ENCODE results near the gene RGS8.
"Not testable (repeated sequence)": the region's sequence is repeated elsewhere in the genome, so short reads cannot be mapped to it uniquely, and the experiment has no call there.

Gene RGS8

GRCh38 chr1:182702826-182703524 is 18.6 kb upstream of the RGS8 start:
- no peak for DNase-seq (ENCODE audit: low spot score)

DNA sequence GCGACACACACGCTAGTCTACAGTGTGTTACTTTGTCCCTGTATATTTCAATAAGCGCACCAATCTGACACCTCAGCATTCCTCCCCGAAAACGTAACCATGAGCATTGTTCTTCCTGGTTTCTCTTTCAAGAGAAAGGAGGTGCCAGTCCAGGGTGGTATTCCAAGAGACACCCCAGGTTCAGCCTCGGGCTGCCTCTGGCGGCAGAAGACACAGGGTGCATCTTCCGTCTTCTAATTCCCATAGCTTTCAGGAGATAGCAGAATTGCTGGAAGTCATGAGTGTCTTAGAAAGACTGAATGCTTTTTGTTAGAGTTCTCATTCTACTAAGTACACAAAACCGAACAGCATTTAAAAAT is 15.9 kb upstream of the RGS8 start:
- DNase-seq (ENCODE audit: low spot score) = no peak

DNA sequence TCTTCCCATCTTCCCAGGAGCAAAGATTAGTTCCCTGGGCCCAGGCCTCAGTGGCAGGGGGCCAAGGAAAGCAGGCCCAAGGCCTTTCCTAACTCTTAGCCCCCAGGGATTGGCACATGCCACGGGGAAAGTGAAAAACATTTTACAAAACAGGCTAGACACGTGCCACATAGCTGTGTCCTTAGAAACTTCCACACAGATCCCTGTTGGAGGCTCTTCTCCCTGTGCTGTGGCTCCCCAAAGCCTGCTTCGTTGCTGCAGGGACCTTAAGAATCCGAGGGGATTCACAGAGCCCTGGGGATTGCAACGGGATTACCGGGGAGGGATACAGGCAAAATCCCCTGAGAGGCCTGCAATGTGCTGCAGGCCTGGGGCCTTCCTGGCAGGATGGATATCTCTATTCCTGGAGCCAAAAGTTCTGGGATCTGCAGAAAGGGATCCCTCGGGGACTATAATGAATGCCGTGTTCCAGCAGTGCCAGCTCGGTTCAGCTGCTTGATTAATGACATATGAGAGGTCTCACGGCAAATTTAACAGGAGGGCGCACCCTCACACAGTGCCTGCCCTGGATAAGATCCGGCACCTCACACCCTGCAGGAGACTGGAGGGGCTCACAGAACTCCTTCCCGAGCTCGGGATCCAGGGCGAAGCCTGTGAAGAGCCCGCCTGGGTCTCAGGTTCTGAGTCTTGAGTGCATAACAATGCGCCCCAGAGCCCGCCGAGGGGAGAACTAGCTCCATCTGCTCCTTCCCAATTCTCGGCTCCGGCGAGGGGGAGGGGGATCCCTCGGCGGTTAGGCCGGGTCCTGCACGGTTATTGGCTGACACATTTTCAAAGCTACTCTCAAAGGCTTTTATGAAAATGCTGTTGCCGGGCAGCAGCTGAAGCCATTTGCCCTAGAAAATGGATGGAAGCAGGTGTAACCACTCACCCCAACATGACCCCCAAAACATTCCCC is 15.3 kb upstream of the RGS8 start:
- no peak for DNase-seq (ENCODE audit: low spot score)

DNA sequence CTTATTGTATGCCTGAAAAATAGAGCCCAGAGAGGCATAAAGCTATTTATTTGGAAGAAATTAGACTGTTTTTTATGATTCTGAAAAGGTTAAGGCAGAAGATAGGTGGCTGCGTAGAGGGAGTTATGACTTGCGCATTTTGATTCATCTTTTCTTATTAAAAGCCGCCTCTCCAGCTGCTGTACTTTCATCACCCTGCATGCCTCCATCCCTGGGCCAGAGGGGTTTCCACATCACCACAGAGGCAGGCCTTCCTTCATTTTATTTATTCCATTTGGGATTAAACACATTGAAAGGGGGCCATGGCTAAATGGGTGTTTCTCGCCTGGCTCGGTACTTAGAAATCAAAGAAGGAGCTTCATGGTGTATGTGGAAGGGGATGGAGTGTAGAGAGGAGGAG is 14.6 kb upstream of the RGS8 start:
- no peak for DNase-seq (ENCODE audit: low spot score)

DNA sequence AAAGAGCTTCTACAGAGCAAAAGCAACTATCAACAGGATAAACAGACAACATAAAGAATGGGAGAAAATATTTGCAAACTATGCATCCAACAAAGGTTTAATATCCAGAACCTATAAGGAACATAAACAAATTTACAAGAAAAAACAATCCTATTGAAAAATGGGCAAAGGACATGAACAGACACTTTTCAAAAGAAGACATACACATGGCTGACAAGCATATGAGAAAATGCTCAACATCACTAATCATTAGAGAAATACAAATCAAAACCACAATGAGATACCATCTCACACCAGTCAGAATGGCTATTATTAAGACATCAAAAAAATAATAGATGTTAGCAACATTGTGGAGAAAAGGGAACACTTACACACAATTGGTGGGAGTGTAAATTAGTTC is 8.8 kb upstream of the RGS8 start:
- not testable (repeated sequence) for DNase-seq (ENCODE audit: low spot score)

GRCh38 chr1:182690886-182691443 is 6.6 kb upstream of the RGS8 start:
- no peak for DNase-seq (ENCODE audit: low spot score)

DNA sequence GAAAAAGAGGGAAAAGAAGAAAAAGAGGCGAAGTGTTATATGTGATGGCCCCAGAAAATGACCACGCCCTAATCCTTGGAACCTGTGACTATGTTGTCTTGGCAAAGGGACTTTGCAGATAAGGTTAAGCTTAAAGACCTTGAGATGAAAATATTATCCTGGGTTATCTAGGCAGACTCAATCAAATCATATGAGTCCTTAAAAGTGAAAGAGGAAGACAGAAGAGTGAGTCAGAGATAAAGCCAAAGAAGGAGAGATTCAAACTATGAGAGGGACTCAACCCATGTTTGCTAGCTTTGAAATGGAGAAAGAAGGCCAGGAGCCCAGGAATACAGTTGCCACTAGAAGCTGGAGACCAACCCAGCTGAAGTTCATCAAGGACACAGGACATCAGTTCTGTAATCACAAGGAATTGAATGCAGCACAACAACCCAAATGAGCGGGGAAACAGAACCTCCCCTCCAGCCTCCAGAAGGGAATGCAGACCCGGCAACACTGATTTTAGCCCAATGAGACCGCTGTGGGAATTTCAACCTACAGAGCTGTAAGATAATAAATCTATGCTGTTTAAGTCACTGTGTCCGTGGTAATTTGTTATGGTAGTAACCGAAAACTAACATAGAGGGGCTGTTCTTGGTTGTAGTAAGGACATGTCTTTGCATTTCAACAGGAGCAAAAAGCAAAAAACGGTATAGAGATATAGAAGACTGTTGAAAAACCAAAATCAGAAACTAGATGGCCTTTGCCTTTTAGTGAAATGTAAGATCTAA is 4.2 kb upstream of the RGS8 start:
- no peak for DNase-seq (ENCODE audit: low spot score)

DNA sequence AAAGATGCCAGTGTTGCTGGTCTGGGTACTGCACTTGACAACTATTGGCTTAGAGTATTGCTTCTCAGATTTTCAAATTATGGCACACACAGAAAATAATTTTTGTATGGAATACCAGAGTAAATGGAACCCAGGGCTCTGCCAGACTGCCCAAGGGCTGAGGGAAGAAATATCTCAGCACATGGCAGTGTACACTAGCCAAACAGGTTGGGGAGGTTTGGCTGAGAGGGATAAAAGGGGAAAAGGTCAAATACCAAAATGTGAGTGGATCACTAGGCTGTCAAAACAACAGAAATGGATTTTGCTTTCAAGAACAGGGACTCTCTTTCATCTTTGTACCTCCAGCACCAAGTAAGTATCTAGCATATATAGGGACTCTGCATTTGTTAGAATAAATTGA is 3.0 kb upstream of the RGS8 start:
- DNase-seq (ENCODE audit: low spot score) = no peak

DNA sequence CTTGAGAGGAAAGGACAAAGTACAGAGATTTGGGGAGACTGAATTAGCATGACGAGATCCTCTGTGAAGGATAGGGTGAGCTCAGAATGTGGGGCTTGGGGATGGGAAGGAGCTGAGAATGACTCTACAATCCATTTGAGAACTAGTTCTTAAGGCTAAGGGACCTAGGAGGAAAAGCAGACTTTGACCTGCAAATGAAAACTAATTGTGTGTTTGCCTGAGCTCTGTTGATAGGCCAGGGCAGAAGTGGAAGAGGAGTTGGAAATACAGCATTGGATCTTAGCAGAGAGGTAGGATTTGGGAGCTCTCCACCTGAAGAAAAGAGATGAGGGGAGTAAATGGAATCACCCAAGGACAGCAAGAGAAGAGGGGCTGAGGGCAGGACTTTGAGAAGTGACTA is 2.1 kb upstream of the RGS8 start:
- DNase-seq (ENCODE audit: low spot score) = no peak

GRCh38 chr1:182685215-182685614 is 828 bp upstream of the RGS8 start:
- DNase-seq (ENCODE audit: low spot score) = no peak

- DNase-seq (ENCODE audit: low spot score) = no peak
Measured at GRCh38 chr1:182682898-182683501, 1.4 kb downstream of the RGS8 start.

- DNase-seq (ENCODE audit: low spot score) = no peak
Measured at GRCh38 chr1:182682406-182682805, 2.0 kb downstream of the RGS8 start.

DNA sequence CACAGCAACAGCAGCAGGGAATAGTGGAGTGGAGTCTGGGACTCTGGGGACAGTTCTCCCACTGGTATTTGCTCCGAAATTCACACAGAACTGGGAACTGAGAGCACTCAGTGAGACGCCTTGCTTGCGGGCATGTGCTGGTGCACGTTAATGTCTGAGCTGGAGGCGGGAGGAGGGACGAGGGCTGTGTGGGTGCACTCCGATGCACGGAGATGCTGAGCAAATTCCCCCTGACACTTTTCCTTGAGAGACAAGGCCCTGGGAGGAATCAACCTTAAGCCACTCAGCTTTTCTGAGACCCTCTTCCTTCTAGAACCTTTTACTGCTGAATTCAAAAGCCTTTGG is 2.8 kb downstream of the RGS8 start:
- no peak for DNase-seq (ENCODE audit: low spot score)

DNA sequence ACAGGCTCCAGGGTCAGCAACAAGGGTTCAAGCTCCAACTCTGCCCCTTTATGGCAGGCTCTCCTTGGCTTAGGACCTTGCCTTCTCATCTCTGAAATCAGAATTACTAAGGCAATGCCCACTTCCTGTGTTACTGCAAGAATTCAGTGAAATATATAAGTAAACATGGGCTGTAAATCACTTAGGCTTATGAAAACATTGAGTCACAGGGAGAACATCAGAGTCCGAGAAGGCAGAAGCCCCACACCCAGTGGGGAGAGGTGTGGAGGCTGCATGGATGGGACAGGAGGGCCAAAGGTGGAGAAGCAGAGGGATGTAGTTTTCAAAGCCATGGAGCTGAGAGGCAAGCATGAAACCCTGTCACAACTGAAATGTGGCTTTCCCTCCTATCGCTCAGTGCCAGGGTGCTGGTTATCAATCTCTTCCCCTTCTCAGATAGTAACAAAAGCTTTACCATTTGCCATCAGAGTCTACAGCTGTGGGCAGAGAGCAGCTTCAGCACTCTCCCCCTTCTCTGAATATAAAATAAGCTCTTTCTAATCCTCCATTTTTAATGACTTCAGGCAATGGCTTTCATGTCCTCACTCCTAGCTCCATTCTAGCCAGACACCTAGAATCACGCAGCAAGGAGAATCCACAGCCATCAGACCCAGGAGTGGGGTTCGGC is 3.4 kb downstream of the RGS8 start:
- DNase-seq (ENCODE audit: low spot score) = no peak

GRCh38 chr1:182680408-182680807 is 4.0 kb downstream of the RGS8 start:
- no peak for DNase-seq (ENCODE audit: low spot score)

DNA sequence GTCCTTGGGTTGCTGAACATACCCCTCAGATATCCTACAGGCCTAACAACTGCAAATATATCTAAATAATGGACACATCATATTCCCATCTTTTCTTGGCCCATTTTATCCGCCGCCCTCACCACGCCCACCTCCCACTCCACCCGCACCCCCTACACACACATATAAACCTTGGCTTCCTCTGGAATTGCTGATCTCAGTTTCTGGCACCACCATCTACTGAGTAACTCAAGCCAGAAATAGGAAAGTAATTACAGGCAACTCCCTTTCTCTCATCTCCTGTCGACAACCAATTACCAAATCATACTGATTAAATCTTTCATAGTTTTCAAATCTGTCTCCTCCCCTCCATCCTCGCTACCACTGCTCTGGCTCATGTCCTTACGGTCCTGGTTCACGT is 4.7 kb downstream of the RGS8 start:
- no peak for DNase-seq (ENCODE audit: low spot score)

DNA sequence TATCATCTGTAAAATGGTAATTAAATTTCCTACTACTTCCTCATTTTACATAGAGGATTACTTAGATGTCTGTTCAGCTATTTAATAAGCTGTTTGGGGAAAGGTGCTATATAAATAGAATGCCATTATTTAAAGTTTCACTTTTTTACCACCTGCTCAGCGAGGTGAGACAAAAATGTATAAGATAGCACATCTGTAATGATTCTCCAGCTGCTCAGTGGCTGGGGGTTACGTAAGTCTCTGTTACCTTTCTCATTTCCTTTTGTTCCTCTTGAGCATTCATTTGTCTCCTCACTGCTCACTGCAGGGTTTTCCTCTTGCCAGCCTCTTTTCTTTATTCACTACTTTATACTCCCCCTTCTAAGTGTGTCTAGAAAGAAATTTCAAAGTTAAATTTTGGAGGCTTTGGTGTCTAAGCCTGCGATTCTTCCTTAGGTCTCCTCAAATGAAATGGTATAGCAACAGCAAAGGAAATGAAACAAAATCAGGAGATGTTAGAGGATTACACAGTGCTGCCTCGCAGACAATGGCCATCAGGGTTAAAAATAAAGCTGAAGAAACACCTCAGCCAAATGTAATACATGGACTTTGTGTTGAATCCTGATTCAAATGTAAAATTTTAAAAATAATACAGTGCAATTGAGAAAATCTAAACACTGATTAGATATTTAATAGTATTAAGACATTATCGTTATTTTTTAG is 6.8 kb downstream of the RGS8 start:
- no peak for DNase-seq (ENCODE audit: low spot score)

DNA sequence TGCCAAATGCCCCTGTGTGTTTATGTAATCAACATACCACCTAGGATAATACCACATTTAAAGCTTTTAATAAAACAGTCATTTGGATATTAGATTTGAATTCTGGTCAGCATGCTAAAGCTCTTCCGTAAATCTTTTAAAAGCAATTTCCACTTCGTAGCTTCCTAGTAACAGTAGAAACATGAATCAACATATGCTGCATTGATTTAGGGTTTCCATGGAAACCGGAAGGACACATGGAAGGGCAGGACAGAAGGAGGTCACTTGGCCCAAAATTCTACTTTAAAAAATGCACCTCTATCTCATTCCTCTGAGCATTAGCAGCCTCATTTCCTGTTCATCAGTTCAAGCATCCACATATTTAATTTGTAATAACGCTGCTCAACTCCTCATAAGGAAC is 8.1 kb downstream of the RGS8 start:
- DNase-seq (ENCODE audit: low spot score) = no peak

- no peak for DNase-seq (ENCODE audit: low spot score)
Measured at GRCh38 chr1:182674346-182675246, 9.8 kb downstream of the RGS8 start.

- DNase-seq (ENCODE audit: low spot score) = no peak
Measured at GRCh38 chr1:182672487-182672836, 11.9 kb downstream of the RGS8 start.

All from HuH-7 (cell line).